Stomach (tissue), 9 donors: ENCODE measurements around the gene RAB5B. TPM values are rescaled to one million over a fixed set of nuclear protein-coding genes. Genes with fewer than 3 reads are reported as not detected.

Experiments
- DNase-seq, 2 donors: peaks; one replicate each; pipeline versions ENCODE4 v3.0.0 to v3.0.0-alpha.2; 2013 to 2019
- H3K27ac ChIP-seq, 5 donors: fragments of 200-600 bp in 4 of 5; sonication (generic) in 4 of 5; one replicate each; pipeline ENCODE4 v1.5.1; 2013 to 2019; ENCODE audit warnings: mild to moderate bottlenecking in 1 of 5, moderate library complexity in 1 of 5
- H3K27me3 ChIP-seq, 3 donors: fragments of 200-600 bp; sonication (generic); one replicate each; pipeline ENCODE4 v1.5.1; 2017 to 2019; ENCODE audit warnings: mixed run types in 1 of 3
- H3K36me3 ChIP-seq, 4 donors: fragments of 200-600 bp; sonication (generic); 1 replicate in 3 of 4; 2 replicates in 1 of 4; pipeline ENCODE4 v1.5.1; 2016 to 2019
- H3K4me1 ChIP-seq, 4 donors: fragments of 200-600 bp; sonication (generic); one replicate each; pipeline ENCODE4 v1.5.1; 2016 to 2019
- H3K4me3 ChIP-seq, 4 donors: fragments of 200-600 bp; sonication (generic) in 3 of 4; one replicate each; pipeline ENCODE4 v1.5.1; 2016 to 2019; ENCODE audit warnings: mild to moderate bottlenecking in 1 of 4
- H3K9me3 ChIP-seq, 4 donors: fragments of 200-600 bp; sonication (generic); one replicate each; pipeline ENCODE4 v1.5.1; 2016 to 2019
- EP300 ChIP-seq: sonication (generic); formaldehyde crosslinking; IDR thresholded peaks from one replicate; pipeline ENCODE4 v1.6.1; 2017; ENCODE audit warnings: antibody characterized with exemption
- POLR2A ChIP-seq, 4 donors: fragments of 450-650 bp; IDR thresholded peaks; one replicate each; pipeline ENCODE4 v1.6.1; 2016; ENCODE audit warnings: antibody characterized with exemption in 4 of 4, control low read depth in 2 of 4, mild to moderate bottlenecking in 1 of 4, moderate library complexity in 1 of 4
- POLR2AphosphoS5 ChIP-seq, 3 donors: sonication (generic); formaldehyde crosslinking; IDR thresholded peaks; one replicate each; pipeline ENCODE4 v1.6.1; 2016; ENCODE audit warnings: antibody characterized with exemption in 3 of 3
- WGBS, 5 donors: extraction: QIAGEN DNeasy Blood & Tissue Kit in 3 of 5; methylation state at CpG; one replicate each; pipeline versions ENCODE4 v1.1.5 to v1.1.7; 2013 to 2018; 5-methylcytosine and 5-hydroxymethylcytosine counted together
- intact Hi-C: fragments of 100-400 bp; cut with DNase I; formaldehyde crosslinking; loops from one replicate; pipeline ENCODE4 v1.15.1; 2023; ENCODE audit warnings: low total_unique reads
- polyA plus RNA-seq, 3 donors: library from polyadenylated mRNA; stranded (reverse); fragments of 200-250 nt; gene quantifications; one replicate each; pipeline ENCODE4 v1.2.3, GENCODE V29; 2013
- total RNA-seq, 5 donors: library from RNA; depleted of rRNA; stranded (reverse); fragments of >200 nt; gene quantifications; one replicate each; pipeline versions ENCODE4 v1.1.0 to v1.2.3, GENCODE V29; 2014 to 2016
- TF ChIP-seq, protein P1 (sequence below), 7 experiments: fragments of 450-650 bp in 4 of 7; fragments of 200-600 bp in 3 of 7; sonication (generic) in 3 of 7; IDR thresholded peaks; one replicate each; pipeline ENCODE4 v1.5.1; 2016 to 2019; ENCODE audit warnings: antibody characterized with exemption in 7 of 7, control low read depth in 2 of 7, mild to moderate bottlenecking in 1 of 7
- donor health status: healthy with polysubstance abuse.
- donor health status: Bipolar disorder and iron deficiency.
- donor health status: healthy.

RAB5B gene
- total and polyA plus RNA-seq, 8 donors: 17.1 to 100 (median 74.3) TPM

DNA sequence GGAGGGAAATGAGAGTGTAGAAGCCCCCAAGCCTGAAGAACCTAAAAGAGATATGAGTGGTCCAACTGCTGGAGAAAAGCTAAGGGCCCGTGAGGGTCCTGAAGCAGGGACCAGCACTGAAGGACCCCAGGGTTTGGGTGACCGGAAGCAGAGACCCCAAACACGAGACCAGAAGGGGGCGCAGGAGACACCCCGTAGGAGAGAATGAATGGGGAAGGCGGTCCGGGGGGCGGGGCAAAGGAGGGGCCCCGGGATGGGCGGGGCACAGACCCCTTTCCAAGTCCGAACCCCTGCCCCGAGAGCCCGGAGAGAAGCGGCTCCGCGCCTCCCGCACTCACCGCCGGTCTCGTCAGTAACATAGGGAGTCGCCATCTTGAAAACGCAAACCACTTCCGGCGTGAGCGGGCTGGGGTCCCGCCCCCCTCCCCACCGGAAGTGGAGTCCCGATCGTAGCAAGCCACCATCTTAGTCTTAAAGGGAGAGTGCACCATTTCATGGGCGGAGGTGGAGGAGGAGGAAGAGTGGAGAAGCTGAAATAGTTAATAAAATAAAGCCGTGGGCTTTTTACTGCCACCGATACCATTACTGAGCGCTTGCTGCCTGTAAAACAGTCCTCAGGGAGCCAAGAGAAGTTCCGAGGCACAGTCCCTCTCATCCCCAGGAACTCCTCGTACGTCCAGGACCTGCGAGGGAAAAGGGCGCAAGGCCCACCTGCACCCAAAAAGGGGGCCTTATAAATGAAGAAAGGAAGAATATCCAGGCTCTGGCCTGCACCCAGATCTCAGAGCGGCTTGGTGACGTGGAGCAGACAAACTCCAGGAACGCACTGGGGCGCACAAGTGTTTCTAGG, 46.9 kb upstream of the RAB5B start:
- intact Hi-C loops: no loop called here
- no peak for TF ChIP-seq EP300
- TF ChIP-seq POLR2A (IDR thresholded peaks at IDR 0.05): no peak
- peak in 2 of 3 donors; percentile 60 to 74 for TF ChIP-seq POLR2AphosphoS5 (IDR thresholded peaks at IDR 0.05)
- TF ChIP-seq, protein P1, sequence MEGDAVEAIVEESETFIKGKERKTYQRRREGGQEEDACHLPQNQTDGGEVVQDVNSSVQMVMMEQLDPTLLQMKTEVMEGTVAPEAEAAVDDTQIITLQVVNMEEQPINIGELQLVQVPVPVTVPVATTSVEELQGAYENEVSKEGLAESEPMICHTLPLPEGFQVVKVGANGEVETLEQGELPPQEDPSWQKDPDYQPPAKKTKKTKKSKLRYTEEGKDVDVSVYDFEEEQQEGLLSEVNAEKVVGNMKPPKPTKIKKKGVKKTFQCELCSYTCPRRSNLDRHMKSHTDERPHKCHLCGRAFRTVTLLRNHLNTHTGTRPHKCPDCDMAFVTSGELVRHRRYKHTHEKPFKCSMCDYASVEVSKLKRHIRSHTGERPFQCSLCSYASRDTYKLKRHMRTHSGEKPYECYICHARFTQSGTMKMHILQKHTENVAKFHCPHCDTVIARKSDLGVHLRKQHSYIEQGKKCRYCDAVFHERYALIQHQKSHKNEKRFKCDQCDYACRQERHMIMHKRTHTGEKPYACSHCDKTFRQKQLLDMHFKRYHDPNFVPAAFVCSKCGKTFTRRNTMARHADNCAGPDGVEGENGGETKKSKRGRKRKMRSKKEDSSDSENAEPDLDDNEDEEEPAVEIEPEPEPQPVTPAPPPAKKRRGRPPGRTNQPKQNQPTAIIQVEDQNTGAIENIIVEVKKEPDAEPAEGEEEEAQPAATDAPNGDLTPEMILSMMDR (IDR thresholded peaks at IDR 0.05): peak in 5 of 7 experiments; percentile 55 to 69 (median 60)
- peaks cover 0 to 17% (median 13%) of the 10 kb centered on the region in 4 donors for H3K36me3 ChIP-seq
- no peaks in the 10 kb centered on the region for H3K27me3 ChIP-seq
- WGBS, 5 donors: 0 to 2% (median 0%) methylated on average over 33 to 42 of the region's 42 CpGs
- H3K9me3 ChIP-seq: no peaks in the 10 kb centered on the region
- H3K27ac ChIP-seq: peak overlapping the region; percentile 90 to 99 (median 96)
- peaks cover 33 to 70% (median 58%) of the 10 kb centered on the region in 4 donors for H3K4me1 ChIP-seq
- peak; percentile 90 to 98 for DNase-seq
- peak overlapping the region; percentile 75 to 90 (median 88) for H3K4me3 ChIP-seq

DNA sequence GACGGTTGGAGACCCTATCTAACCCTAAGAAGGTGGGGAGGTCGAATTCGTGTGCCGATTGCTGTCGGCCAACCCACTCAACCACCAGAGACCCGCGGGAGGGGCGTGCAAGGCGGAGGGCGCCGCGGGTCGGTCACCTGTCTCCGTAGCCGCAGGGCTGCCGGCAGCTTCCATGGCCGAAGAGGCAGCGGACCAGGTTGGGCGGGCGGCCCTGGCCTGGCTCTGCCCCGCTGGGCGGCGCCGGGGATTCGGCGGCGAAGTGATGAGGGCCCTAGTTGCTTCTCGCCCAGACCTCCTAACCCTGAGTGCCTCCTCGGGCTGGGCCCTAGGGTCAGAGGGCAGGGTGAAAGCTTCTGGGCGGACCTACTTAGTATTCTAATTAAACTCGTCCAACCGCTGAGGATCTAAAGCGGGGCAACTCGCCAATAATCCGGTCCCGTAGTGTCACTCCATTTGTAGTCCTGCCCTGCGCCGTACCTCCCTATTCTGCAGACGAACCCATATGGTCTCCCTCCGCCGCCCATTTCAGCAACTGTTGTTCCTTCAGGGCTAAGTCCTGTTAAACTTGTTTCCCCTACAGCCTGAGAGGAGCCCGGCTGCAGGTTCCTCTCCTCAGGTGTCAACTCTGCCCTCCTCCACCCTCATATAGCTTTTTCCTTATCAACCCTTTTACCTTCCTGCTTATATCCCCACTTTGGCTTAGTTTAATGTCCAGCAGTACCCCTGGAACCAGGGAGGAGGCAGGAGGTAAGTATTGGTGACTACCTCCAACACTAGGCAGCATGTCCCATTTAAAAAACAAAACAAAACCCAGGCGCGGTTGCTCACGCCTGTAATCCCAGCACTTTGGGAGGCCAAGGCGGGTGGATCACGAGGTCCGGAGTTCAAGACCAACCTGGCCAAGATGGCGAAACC, 46.0 kb upstream of the RAB5B start, which contains the start of gene PYM1:
PYM1 (minus strand) TSS at position 307 of the 915 bp plus-strand sequence; CDS start at position 174, 133 bp downstream.
- Histone ChIP-seq H3K4me3 (peak within 1 kb of the TSS; percentile 75 to 90 (median 88)), H3K4me1 (peaks cover 36 to 76% (median 61%) of the 10 kb centered on the region in 4 donors), H3K36me3 (peaks cover 0 to 9% (median 5%) of the 10 kb centered on the region in 4 donors), H3K27me3 (no peaks in the 10 kb centered on the region), H3K9me3 (no peaks in the 10 kb centered on the region), H3K27ac (peak within 1 kb of the TSS; percentile 90 to 99 (median 96))
- peak in 2 of 3 donors; percentile 47 to 70 for TF ChIP-seq POLR2AphosphoS5 (IDR thresholded peaks at IDR 0.05)
- TF ChIP-seq, protein P1 (IDR thresholded peaks at IDR 0.05): no peak
- intact Hi-C loops: no loop called here
- WGBS, 5 donors: 2 to 6% (median 4%) methylated on average over 31 to 49 of the region's 49 CpGs
- DNase-seq: peak; percentile 88 to 91

DNA sequence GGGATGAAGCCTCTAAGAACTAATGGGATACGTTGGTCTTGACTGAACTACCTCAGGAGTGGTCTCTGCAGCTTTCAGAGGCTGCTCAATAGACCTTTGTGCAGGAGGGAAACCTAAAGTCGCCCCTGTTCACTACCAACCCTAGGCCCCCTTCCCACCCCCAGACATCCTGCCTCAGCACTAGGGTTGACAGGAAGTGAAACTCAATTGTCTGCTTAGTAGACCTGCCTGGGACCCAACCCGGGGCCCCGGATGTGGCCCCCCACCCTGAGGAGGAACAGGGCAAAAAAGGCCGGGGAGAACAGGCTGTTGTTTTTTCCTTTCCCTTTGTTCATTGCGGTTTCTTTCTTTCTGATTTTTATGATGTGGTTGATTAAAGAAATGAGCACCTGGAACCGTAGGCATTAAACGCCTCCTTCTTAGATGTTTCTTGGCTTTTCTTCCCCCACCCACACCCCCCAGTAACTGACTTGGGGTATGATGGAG, 44.5 kb upstream of the RAB5B start:
- intact Hi-C loops: no loop called here

More for the DNA sequence above, 44.5 kb upstream of the RAB5B start:
- Histone ChIP-seq H3K27me3 (no peaks in the 10 kb centered on the region), H3K9me3 (no peaks in the 10 kb centered on the region), H3K4me1 (peaks cover 43 to 83% (median 69%) of the 10 kb centered on the region in 4 donors), H3K36me3 (no peaks in the 10 kb centered on the region), H3K27ac (peak overlapping the region in 4 of 5 donors; percentile 96 to 99 (median 97)), H3K4me3 (no peak overlapping the region)
- TF ChIP-seq POLR2A (IDR thresholded peaks at IDR 0.05): no peak
- no peak for TF ChIP-seq EP300
- TF ChIP-seq POLR2AphosphoS5 (IDR thresholded peaks at IDR 0.05): no peak
- TF ChIP-seq, protein P1 (IDR thresholded peaks at IDR 0.05): no peak
- WGBS, 5 donors: 29 to 48% (median 37%) methylated on average over 8 of the region's 8 CpGs
- DNase-seq: peak; percentile 52 to 77
